Hepatocyte (in vitro differentiated cells): Measurements from ENCODE around the gene CARD10.

Experiments used
- CTCF ChIP-seq: fragments of 200-600 bp; sonication (generic); IDR thresholded peaks from 2 replicates; pipeline ENCODE4 v1.5.1; 2016; ENCODE audit warnings: antibody characterized with exemption, mild to moderate bottlenecking; ENCODE audit not compliant: poor library complexity
- EZH2 ChIP-seq: fragments of 200-600 bp; sonication (generic); IDR thresholded peaks from 2 replicates; pipeline ENCODE4 v1.6.1; 2016; ENCODE audit warnings: antibody characterized with exemption, mild to moderate bottlenecking, borderline replicate concordance
- EZH2phosphoT487 ChIP-seq: fragments of 200-600 bp; sonication (generic); IDR thresholded peaks from one replicate; pipeline ENCODE4 v1.6.1; 2018; ENCODE audit warnings: antibody characterized with exemption, mild to moderate bottlenecking, low read depth, moderate library complexity; ENCODE audit not compliant: unreplicated experiment, severe bottlenecking

DNA sequence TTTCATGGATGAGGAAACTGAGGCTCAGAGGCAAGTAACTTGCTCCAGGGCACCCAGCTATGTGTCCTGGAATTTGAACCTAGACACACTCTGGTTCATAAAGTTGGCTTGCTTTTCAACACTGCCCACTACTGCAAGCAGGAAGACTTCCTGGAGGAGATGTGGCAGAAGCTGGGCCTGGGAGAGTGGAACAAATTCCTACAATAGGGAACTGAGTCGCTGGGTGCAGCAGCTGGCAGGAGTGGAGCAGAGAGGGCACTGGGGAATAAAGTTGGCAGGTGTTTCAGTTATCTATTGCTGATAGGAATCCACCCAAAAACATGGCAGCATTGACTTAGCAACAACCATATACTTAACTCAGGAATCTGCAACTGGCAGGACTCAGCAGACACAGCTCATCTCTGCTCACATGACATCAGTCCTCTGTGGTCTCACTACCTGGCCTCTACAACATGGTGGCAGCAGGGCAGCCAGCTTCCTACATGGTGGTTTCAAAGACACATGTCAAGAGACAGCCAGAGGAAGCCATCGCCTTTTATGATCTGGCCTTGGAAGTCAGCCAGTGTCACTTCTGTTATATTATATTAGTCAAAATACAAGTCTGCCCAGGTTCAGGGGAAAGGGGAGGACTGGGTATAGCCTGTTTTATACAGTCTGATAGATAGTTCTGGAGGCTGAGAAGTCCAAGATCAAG is 10.6 kb upstream of the CARD10 start:
- TF ChIP-seq CTCF (no peak), EZH2 (no peak), EZH2phosphoT487 (no peak)
